ENCODE data around the gene RAB11FIP4.
"Not testable (repeated sequence)": the region's sequence is repeated elsewhere in the genome, so short reads cannot be mapped to it uniquely, and the experiment has no call there.

The RAB11FIP4 gene

GRCh38 chr17:31391496-31391949 lies at the start of gene RAB11FIP4:
RAB11FIP4 (plus strand) TSS chr17:31391675; CDS start chr17:31391853, 178 bp downstream.
- no peak for DNase-seq

- DNase-seq = not testable (repeated sequence)
These were observed 46.2 kb upstream of the RAB11FIP4 start for GRCh38 chr17:31345191-31345747.

GRCh38 chr17:31349454-31349853 lies 42.0 kb upstream of the RAB11FIP4 start:
- DNase-seq = no peak

GRCh38 chr17:31355935-31356334 lies 35.5 kb upstream of the RAB11FIP4 start:
- no peak for DNase-seq

GRCh38 chr17:31357091-31357490 lies 34.4 kb upstream of the RAB11FIP4 start:
- no peak for DNase-seq

- DNase-seq = no peak
These were observed 33.6 kb upstream of the RAB11FIP4 start for GRCh38 chr17:31357839-31358394.

GRCh38 chr17:31364012-31364411 lies 27.5 kb upstream of the RAB11FIP4 start:
- DNase-seq = no peak

- no peak for DNase-seq
These were observed 25.4 kb upstream of the RAB11FIP4 start for GRCh38 chr17:31366088-31366487.

GRCh38 chr17:31369266-31369665 lies 22.2 kb upstream of the RAB11FIP4 start:
- DNase-seq = no peak

GRCh38 chr17:31371511-31372097 lies 19.9 kb upstream of the RAB11FIP4 start:
- DNase-seq = no peak

GRCh38 chr17:31373150-31374093 lies 18.1 kb upstream of the RAB11FIP4 start:
- DNase-seq = no peak

GRCh38 chr17:31374094-31374447 lies 17.4 kb upstream of the RAB11FIP4 start:
- DNase-seq = no peak

- DNase-seq = no peak
These were observed 17.0 kb upstream of the RAB11FIP4 start for GRCh38 chr17:31374503-31374902.

GRCh38 chr17:31378638-31379037 lies 12.8 kb upstream of the RAB11FIP4 start:
- DNase-seq = no peak

GRCh38 chr17:31379597-31380205 lies 11.8 kb upstream of the RAB11FIP4 start:
- DNase-seq = no peak

- no peak for DNase-seq
These were observed 10.3 kb upstream of the RAB11FIP4 start for GRCh38 chr17:31381165-31381668.

GRCh38 chr17:31382668-31383275 lies 8.7 kb upstream of the RAB11FIP4 start:
- DNase-seq = not testable (repeated sequence)

- not testable (repeated sequence) for DNase-seq
These were observed 8.0 kb upstream of the RAB11FIP4 start for GRCh38 chr17:31383488-31383887.

- DNase-seq = no peak
These were observed 5.8 kb upstream of the RAB11FIP4 start for GRCh38 chr17:31385428-31386285.

GRCh38 chr17:31386542-31387075 lies 4.9 kb upstream of the RAB11FIP4 start:
- no peak for DNase-seq

- no peak for DNase-seq
These were observed 4.0 kb upstream of the RAB11FIP4 start for GRCh38 chr17:31387438-31387837.

Data from activated gamma-delta T cell treated with Interleukin-2 at 50 U/mL for 16 hours (primary cell).